Endothelial cell of umbilical vein (primary cell): Measurements from ENCODE around the gene CCDC124. TPM values are rescaled to one million over a fixed set of nuclear protein-coding genes. Genes with fewer than 3 reads are reported as not detected.

ENCODE experiments used
- BruUV-seq: library from RNA; stranded (reverse); fragments of 400-500 nt; replicated peaks from 2 replicates; lab custom pipeline; 2021; lab: Mats Ljungman, UMichigan
- CTCF ChIA-PET: fragments of 300-600, 350-600 bp; sonication (Branson Sonifier 250); formaldehyde crosslinking; loops from one replicate; lab custom pipeline; 2021; ENCODE audit warnings: antibody characterized with exemption, inconsistent platforms; lab: Charles Lee
- POLR2A ChIA-PET: fragments of 300-600, 350-600 bp; sonication (Branson Sonifier 250); formaldehyde crosslinking; loops from one replicate; lab custom pipeline; 2021; ENCODE audit warnings: antibody characterized with exemption, inconsistent platforms; lab: Charles Lee
- DNase-seq: peaks from one replicate; pipeline ENCODE4 v3.0.0-alpha.2; 2011; ENCODE audit warnings: low read depth, low spot score
- FAIRE-seq: peaks from 2 replicates; lab custom pipeline; 2011; peaks lifted over from hg19 to GRCh38; lab: Jason Lieb, UNC
- H2AFZ ChIP-seq: 2 replicates; pipeline ENCODE4 v1.6.0; 2012; ENCODE audit warnings: low read depth, low read length, control low read depth, inconsistent platforms
- H3K27ac ChIP-seq: 2 replicates; pipeline ENCODE4 v1.5.1; 2011; ENCODE audit warnings: low read depth, mild to moderate bottlenecking, control low read depth, low read length, moderate library complexity; ENCODE audit not compliant: insufficient read depth
- H3K27me3 ChIP-seq, 2 experiments: 2 replicates each; pipeline versions ENCODE4 v1.6.0 to v1.6.1; 2011; ENCODE audit warnings: low read length in 2 of 2, mixed read lengths in 1 of 2; ENCODE audit not compliant: control insufficient read depth in 2 of 2, insufficient read depth in 2 of 2
- H3K36me3 ChIP-seq, 2 experiments: 2 replicates in 1 of 2; 3 replicates in 1 of 2; pipeline ENCODE4 v1.5.1; 2011; ENCODE audit warnings: low read length in 2 of 2, mild to moderate bottlenecking in 1 of 2, moderate library complexity in 1 of 2; ENCODE audit not compliant: control insufficient read depth in 2 of 2, insufficient read depth in 2 of 2; ENCODE audit errors: extremely low read depth in 1 of 2
- H3K4me1 ChIP-seq: 3 replicates; pipeline ENCODE4 v1.5.1; 2011; ENCODE audit warnings: mild to moderate bottlenecking, low read length; ENCODE audit not compliant: control insufficient read depth, insufficient read depth; ENCODE audit errors: extremely low read depth
- H3K4me2 ChIP-seq: 2 replicates; pipeline ENCODE4 v1.6.1; 2011; ENCODE audit warnings: low read length, control low read depth, mixed read lengths; ENCODE audit not compliant: insufficient read depth
- H3K4me3 ChIP-seq, 3 experiments: fragments of 200-600 bp in 1 of 3; sonication (generic), shearing (Covaris generic) in 1 of 3; replicated peaks in 1 of 3; 2 replicates each; pipeline ENCODE4 v1.5.1; 2011 to 2016; ENCODE audit warnings: control low read depth in 3 of 3, low read length in 3 of 3, mild to moderate bottlenecking in 2 of 3, inconsistent platforms in 1 of 3, low read depth in 1 of 3, moderate library complexity in 1 of 3; ENCODE audit not compliant: insufficient read depth in 1 of 3
- H3K79me2 ChIP-seq: 2 replicates; pipeline ENCODE4 v1.6.0; 2012; ENCODE audit warnings: low read length, inconsistent platforms; ENCODE audit not compliant: control insufficient read depth, insufficient read depth
- H3K9ac ChIP-seq: replicated peaks from 2 replicates; pipeline ENCODE3; 2011; ENCODE audit warnings: low read length, control low read depth; ENCODE audit not compliant: insufficient read depth; ENCODE audit errors: extremely low read depth
- H3K9me1 ChIP-seq: replicated peaks from 3 replicates; pipeline ENCODE4 v1.6.0; 2011; ENCODE audit warnings: mild to moderate bottlenecking, low read length; ENCODE audit not compliant: control insufficient read depth, insufficient read depth; ENCODE audit errors: extremely low read depth
- H3K9me3 ChIP-seq: replicated peaks from 2 replicates; pipeline ENCODE4 v1.5.1; 2012; ENCODE audit warnings: low read length, inconsistent platforms; ENCODE audit not compliant: control insufficient read depth, insufficient read depth
- H4K20me1 ChIP-seq: replicated peaks from 2 replicates; pipeline ENCODE3; 2011; ENCODE audit warnings: mild to moderate bottlenecking, low read length; ENCODE audit not compliant: control insufficient read depth, insufficient read depth; ENCODE audit errors: extremely low read depth
- CTCF ChIP-seq, 2 donors: IDR thresholded peaks; 1 replicate in 1 of 2; 2 replicates in 1 of 2; pipeline ENCODE4 v1.5.1; 2011; ENCODE audit warnings: low read length in 2 of 2, mild to moderate bottlenecking in 2 of 2, moderate library complexity in 2 of 2, control low read depth in 1 of 2, inconsistent platforms in 1 of 2, low read depth in 1 of 2; ENCODE audit not compliant: insufficient read depth in 1 of 2; ENCODE audit errors: extremely low read depth in 1 of 2
- EZH2 ChIP-seq: IDR thresholded peaks from 2 replicates; pipeline ENCODE4 v1.6.1; 2012; ENCODE audit warnings: borderline replicate concordance, low read depth, mild to moderate bottlenecking, moderate library complexity, low read length, inconsistent platforms; ENCODE audit not compliant: severe bottlenecking
- FOS ChIP-seq: IDR thresholded peaks from 2 replicates; pipeline ENCODE4 v1.6.1; 2011; ENCODE audit warnings: mild to moderate bottlenecking, low read length, moderate library complexity, borderline replicate concordance; ENCODE audit not compliant: insufficient read depth
- JUN ChIP-seq: IDR thresholded peaks from 2 replicates; pipeline ENCODE4 v1.6.1; 2011; ENCODE audit warnings: borderline replicate concordance, low read depth; ENCODE audit not compliant: insufficient read length, insufficient read depth
- MAX ChIP-seq: IDR thresholded peaks from 2 replicates; pipeline ENCODE4 v1.6.1; 2011; ENCODE audit not compliant: insufficient read depth, insufficient read length
- MYC ChIP-seq: IDR thresholded peaks from one replicate; pipeline ENCODE4 v1.6.1; 2011; ENCODE audit warnings: mild to moderate bottlenecking, low read depth, low read length
- POLR2A ChIP-seq: IDR thresholded peaks from 2 replicates; pipeline ENCODE4 v1.6.1; 2012; ENCODE audit warnings: low read depth, mild to moderate bottlenecking, control low read depth, low read length
- POLR2AphosphoS5 ChIP-seq: IDR thresholded peaks from 2 replicates; pipeline ENCODE4 v1.6.1; 2012; ENCODE audit warnings: low read depth, mild to moderate bottlenecking, control low read depth, low read length, moderate library complexity; ENCODE audit not compliant: insufficient read depth
- dilution Hi-C: fragments of 300-500 bp; cut with MboI; formaldehyde crosslinking; loops from one replicate; pipeline ENCODE4 v1.15.0; 2019; ENCODE audit warnings: low sequenced_read_pairs; ENCODE audit not compliant: extremely low pct_ligation_motif_present
- intact Hi-C: fragments of 100-400 bp; cut with micrococcal nuclease; formaldehyde crosslinking; loops from one replicate; pipeline ENCODE4 v1.10.0; 2022
- polyA plus RNA-seq, 4 experiments: library from polyadenylated mRNA; depleted of rRNA in 3 of 4; stranded (reverse) in 3 of 4; unstranded in 1 of 4; fragments of >200 nt; gene quantifications; 2 replicates each; pipeline versions ENCODE4 v1.2.1 to v1.2.3, GENCODE V29; 2011 to 2012; ENCODE audit warnings: missing spikeins in 1 of 4
- total RNA-seq: library from RNA; stranded (reverse); gene quantifications from 2 replicates; pipeline ENCODE4 v1.2.3, GENCODE V29; 2021

The CCDC124 gene
- total and polyA plus RNA-seq, 2 donors (not counting 3 experiments of a cell fraction or from before 2014, with no cell fraction given) = 101 to 115 TPM

- dilution Hi-C loops = no loop called here
- no peak overlapping the region for H3K4me3 ChIP-seq
- H3K9me3 ChIP-seq = no peaks in the 10 kb centered on the region
- BruUV-seq = no TSS peak
- H3K27ac ChIP-seq = no peak overlapping the region
- H4K20me1 ChIP-seq = no peaks in the 10 kb centered on the region
- no peak overlapping the region for H2AFZ ChIP-seq
- no peaks in the 10 kb centered on the region for H3K9me1 ChIP-seq
- DNase-seq = no peak
- H3K27me3 ChIP-seq = no peaks in the 10 kb centered on the region
- H3K36me3 ChIP-seq = no peaks in the 10 kb centered on the region
- H3K4me1 ChIP-seq = no peaks in the 10 kb centered on the region
- TF ChIP-seq EZH2 (no peak), POLR2A (no peak), CTCF (IDR thresholded peaks at IDR 0.05; ENCODE audit: extremely low read depth in 1 of 2, insufficient read depth in 1 of 2, low read depth in 1 of 2, low read length in 2 of 2) (no peak), FOS (no peak), JUN (no peak), MYC (no peak), POLR2AphosphoS5 (no peak), MAX (no peak)
- H3K4me2 ChIP-seq = no peak overlapping the region
- no peak overlapping the region for H3K9ac ChIP-seq
- ChIA-PET CTCF (interaction anchor here (1.2 kb wide), 1 partner anchor 125 kb away, joined by 3 read pairs; no protein-coding TSS in a partner anchor), POLR2A (interaction anchor here (0.7 kb wide), 1 partner anchor 68 kb away, joined by 4 read pairs; no protein-coding TSS in a partner anchor)
- FAIRE-seq = no peak
- no peaks in the 10 kb centered on the region for H3K79me2 ChIP-seq
- intact Hi-C loops = no loop called here
Observed at GRCh38 chr19:17988161-17988560, 55.3 kb downstream of the CCDC124 start.
